NCI-H82 (cell line): ENCODE results near the gene ZBTB11.
"Not testable (repeated sequence)": the region's sequence is repeated elsewhere in the genome, so short reads cannot be mapped to it uniquely, and the experiment has no call there.

Experiments used
- DNase-seq: peaks from one replicate; lab custom pipeline; 2025; lab: John Stamatoyannopoulos, UW

ZBTB11 gene

DNA sequence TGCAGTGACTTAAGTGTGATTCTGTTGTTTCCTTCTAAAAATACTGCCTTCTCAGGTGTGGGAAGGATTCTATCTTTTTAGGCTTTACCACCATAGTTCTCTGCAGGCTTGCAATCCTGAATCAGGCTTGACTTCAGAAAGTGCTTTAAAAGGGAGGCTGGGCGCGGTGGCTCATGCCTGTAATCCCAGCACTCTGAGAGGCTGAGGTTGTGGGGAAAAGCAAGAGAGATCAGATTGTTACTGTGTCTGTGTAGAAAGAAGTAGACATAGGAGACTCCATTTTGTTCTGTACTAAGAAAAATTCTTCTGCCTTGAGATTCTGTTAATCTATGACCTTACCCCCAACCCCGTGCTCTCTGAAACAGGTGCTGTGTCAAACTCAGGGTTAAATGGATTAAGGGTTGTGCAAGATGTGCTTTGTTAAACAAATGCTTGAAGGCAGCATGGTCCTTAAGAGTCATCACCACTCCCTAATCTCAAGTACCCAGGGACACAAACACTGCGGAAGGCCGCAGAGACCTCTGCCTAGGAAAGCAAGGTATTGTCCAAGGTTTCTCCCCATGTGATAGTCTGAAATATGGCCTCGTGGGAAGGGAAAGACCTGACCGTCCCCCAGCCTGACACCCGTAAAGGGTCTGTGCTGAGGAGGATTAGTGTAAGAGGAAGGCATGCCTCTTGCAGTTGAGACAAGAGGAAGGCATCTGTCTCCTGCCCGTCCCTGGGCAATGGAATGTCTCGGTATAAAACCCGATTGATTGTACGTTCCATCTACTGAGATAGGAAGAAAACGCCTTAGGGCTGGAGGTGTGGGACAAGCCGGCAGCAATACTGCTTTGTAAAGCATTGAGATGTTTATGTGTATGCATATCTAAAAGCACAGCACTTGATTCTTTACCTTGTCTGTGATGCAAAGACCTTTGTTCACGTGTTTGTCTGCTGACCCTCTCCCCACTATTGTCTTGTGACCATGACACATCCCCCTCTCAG is 15.0 kb upstream of the ZBTB11 start:
- not testable (repeated sequence) for DNase-seq

GRCh38 chr3:101690972-101691371 is 14.0 kb upstream of the ZBTB11 start:
- DNase-seq, result no peak

DNA sequence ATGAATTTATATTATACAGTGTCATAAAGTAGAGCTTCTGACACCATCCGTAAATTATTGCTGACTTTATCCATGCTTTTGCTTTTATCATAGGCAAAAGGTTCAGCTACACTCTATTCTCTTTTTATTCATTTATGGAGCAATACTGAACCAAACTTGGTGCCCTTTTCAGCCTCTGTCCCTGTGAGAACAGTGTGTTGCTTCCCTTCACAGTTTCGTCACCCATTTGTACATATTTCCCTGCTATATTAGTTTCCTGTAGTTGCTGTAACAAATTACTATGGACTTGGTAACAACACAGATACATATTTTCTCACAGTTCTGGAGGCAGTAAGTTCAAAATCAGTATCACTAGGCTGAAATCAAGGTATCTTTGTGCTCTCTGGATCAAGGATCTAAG is 12.4 kb upstream of the ZBTB11 start:
- no peak for DNase-seq

- no peak for DNase-seq
Observed at GRCh38 chr3:101687142-101687931, 10.4 kb upstream of the ZBTB11 start.

GRCh38 chr3:101685870-101686307 is 9.0 kb upstream of the ZBTB11 start:
- DNase-seq, result no peak

DNA sequence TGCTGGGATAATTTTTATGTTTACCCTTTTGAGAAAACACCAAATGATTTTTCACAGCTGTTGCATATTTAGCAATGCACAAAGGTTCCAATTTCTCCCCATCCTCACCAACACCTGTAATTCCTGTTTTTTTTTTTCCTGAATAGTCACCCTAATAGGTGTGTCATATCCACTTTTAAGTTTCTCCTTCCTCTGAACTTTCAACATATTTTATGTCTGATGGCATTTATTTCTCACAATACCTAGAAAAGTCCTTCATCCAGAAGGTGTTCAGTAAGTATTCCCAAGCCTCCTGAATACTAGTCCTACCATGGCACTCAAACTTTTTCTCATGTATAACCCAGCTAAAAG is 8.1 kb upstream of the ZBTB11 start:
- DNase-seq, result no peak

- DNase-seq, result no peak
Observed at GRCh38 chr3:101680466-101680865, 3.5 kb upstream of the ZBTB11 start.

GRCh38 chr3:101678837-101679236 is 1.9 kb upstream of the ZBTB11 start:
- not testable (repeated sequence) for DNase-seq

DNA sequence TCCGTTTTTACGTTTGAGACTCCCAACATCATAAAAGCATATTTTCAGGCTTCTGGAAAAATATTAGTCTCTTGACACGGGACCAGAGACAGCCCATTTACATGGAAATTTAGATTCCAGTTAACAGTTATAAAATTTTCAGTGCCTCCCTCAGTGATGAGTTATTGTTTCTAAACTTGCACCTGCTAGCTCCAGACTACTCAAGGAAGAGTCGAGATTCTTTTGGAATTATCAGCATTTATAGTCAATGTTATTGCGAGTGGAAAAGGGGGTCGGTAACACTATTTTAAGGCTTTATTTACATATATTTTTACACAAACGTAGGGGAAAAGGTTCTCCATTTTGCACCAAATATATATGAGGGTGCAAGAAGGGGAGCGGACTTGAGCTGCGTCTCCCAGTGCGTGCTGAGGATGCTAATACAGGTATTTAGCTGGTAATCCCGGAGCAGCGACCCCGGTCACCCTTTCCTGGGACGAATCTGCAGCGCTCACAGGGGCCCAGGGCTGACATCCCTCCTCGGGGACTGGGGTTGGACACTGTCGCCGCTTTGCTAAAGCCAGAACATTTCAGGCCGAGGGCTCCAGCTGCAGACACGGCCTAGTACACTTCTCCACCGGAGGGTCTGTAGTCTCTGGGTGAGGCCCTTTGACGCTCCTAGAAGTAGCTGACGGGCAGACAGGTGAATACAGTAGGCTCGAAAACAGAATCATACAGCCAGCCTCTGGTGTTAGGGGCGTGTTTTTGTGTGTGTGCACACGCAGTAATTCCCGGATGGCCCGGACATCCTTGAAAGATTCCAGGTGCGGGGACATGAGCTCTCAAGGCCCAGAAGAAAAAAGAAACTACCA is 729 bp upstream of the ZBTB11 start:
- no peak for DNase-seq

- DNase-seq, result no peak
Observed at GRCh38 chr3:101676216-101676764, 642 bp downstream of the ZBTB11 start.

- no peak for DNase-seq
Observed at GRCh38 chr3:101675709-101676215, 1.2 kb downstream of the ZBTB11 start.

DNA sequence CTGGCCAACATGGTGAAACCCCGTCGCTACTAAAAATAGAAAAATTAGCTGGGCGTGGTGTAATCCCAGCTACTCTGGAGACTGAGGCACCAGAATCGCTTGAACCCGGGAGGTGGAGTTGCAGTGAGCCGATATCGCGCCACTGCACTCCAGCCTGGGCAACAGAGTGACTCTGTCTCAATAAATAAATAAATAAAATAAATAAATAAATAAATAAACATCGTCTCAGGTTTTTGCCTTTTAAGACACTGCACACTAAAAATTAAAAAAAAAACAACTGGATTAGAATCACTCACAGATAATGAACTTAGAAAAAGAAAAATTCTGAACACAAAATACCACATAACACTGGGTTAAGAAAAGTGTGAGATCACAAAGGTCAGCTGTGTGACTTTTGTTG is 2.4 kb downstream of the ZBTB11 start:
- no peak for DNase-seq

DNA sequence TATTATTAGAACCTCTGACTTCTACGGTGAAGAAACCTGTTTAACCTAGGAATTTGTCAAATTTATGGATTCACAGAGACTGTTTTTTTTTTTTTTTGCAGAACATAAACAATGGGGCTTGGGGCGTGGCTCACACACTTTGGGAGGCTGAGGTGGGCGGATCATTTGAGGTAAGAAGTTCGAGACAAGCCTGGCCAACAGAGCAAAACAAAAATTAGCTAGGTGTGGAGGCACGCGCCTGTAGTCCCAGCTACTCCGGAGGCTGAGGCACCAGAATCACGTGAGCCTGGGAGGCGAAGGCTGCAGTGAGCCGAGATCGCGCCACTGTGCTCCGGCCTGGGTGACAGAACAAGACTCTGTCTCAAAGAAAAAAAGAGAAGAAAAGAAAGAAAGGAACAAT is 3.0 kb downstream of the ZBTB11 start:
- DNase-seq, result no peak

GRCh38 chr3:101671014-101671413 is 5.9 kb downstream of the ZBTB11 start:
- DNase-seq, result no peak

GRCh38 chr3:101667844-101668243 is 9.1 kb downstream of the ZBTB11 start:
- DNase-seq, result no peak

DNA sequence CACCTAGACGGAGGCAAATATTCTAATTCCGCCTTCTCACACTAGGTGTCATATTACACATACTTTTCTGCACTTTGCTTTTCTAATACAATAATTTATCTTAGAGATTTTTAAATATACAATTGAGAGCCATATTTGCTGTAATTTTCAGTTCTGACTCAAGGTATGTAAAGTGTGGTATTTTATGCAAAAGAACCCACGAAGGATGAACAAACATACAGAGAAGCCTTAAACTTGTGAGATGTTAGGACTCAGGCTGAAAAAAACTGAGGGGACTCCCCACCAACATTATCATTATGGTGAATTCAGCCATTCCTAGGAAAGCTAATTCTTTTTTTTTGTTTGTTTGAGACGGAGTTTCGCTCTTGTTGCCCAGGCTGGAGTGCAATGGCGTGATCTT is 9.6 kb downstream of the ZBTB11 start:
- DNase-seq, result no peak

GRCh38 chr3:101665851-101666250 is 11.1 kb downstream of the ZBTB11 start:
- no peak for DNase-seq

DNA sequence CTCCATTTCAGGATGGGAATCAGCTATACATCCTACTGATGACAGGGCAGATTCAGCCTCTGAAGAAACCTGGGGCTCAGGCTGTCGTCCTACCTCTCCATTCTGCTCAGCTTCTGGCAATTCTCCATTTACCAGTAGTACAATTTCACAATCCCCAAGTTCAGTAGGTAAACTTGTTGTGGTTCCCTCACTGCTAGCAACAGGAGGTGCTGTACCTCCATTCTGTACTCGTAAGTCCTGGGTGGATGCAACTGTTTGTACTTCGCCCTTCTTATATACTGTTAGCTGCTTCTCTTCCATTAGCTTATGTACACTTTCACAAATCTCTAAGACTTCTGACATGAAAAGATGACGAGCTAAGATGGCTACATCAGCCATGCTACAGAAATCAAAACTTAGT is 11.6 kb downstream of the ZBTB11 start:
- DNase-seq, result no peak

DNA sequence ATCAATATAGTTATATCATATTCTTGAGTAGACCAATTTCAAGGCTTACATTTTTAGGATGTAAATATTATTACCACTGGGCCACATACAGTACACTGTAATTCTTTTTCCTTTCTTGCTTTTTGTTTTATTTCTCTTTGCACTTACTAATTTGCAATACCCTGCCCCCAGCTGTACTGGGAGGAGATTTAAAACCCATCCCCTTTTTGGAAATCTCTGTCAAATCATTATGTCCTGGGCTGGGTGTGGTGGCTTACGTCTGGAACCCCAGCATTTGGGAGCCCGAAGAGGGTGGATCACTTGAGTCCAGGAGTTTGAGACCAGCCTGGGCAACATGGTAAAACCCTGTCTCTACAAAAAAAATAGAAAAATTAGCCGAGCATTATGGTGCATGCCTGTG is 16.2 kb downstream of the ZBTB11 start:
- no peak for DNase-seq

DNA sequence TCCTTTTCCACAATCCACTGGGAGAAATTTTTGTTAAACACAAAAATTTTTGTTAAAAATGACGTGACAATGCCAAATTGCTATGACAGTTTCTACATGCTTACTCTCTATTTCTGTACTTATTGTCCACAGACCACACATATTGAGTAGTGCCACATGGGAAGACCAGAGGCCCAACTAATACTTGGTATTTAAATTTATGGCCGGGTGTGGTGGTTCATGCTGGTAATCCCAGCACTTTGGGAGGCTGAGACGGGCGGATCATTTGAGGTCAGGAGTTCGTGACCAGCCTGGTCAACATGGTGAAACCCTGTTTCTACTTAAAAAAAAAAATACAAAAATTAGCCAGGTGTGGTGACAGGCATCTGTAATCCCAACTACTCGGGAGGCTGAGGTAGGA is 20.3 kb downstream of the ZBTB11 start:
- no peak for DNase-seq

DNA sequence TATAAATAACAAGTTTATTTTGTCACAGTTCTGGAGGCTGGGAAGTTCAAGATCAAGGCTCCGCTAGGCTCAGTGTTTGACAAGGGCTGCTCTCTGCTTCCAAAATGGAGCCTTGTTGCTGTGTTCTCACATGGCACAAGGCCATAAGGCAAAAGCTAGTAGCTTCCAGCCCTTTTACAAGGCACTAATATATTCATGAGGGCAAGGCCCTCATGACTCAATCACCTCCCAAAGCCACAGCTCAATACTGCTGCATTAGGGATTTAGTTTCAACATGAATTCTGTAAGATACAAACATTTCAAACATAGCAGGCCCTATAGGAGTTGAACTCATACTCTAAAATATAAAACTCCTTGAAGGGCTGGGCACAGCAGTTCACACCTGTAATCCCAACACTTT is 30.2 kb downstream of the ZBTB11 start:
- no peak for DNase-seq
